Tibial nerve (tissue), 4 donors: ENCODE results near the gene AQP2.

Experiments
- CTCF ChIP-seq, 5 experiments: fragments of 200-600 bp in 3 of 5; fragments of 450-650 bp in 2 of 5; sonication (generic) in 3 of 5; IDR thresholded peaks; one replicate each; pipeline ENCODE4 v1.5.1; 2016 to 2019; ENCODE audit warnings: antibody characterized with exemption in 5 of 5, mild to moderate bottlenecking in 3 of 5, moderate library complexity in 2 of 5
- EP300 ChIP-seq, 2 donors: sonication (generic); formaldehyde crosslinking; IDR thresholded peaks; one replicate each; pipeline ENCODE4 v1.6.1; 2017; ENCODE audit warnings: antibody characterized with exemption in 2 of 2, mild to moderate bottlenecking in 1 of 2

- no peak for TF ChIP-seq CTCF (IDR thresholded peaks at IDR 0.05)
- no peak for TF ChIP-seq EP300 (IDR thresholded peaks at IDR 0.05)
Observed at GRCh38 chr12:49944046-49944445, 6.5 kb upstream of the AQP2 start.
